GM23248 (cell line): ENCODE data around the gene ZNF483. TPM values are rescaled to one million over a fixed set of nuclear protein-coding genes. Genes with fewer than 3 reads are reported as not detected.

Source experiments
- DNase-seq: peaks from one replicate; pipeline ENCODE4 v3.0.0-alpha.2; 2015
- H2AFZ ChIP-seq: fragments of 200-600 bp; sonication (generic); 2 replicates; pipeline ENCODE4 v1.6.1; 2016; ENCODE audit warnings: antibody characterized with exemption
- H3F3A ChIP-seq: fragments of 200-600 bp; sonication (generic); 2 replicates; pipeline ENCODE4 v1.6.1; 2016; ENCODE audit warnings: mild to moderate bottlenecking, antibody characterized with exemption, mixed run types; ENCODE audit not compliant: insufficient read depth
- H3K27ac ChIP-seq: fragments of 200-600 bp; sonication (generic); 2 replicates; pipeline ENCODE4 v1.5.1; 2016; ENCODE audit warnings: mild to moderate bottlenecking
- H3K27me3 ChIP-seq: fragments of 200-600 bp; sonication (generic); replicated peaks from 2 replicates; pipeline ENCODE4 v1.6.1; 2016; ENCODE audit warnings: mild to moderate bottlenecking; ENCODE audit not compliant: insufficient read depth
- H3K36me3 ChIP-seq: fragments of 200-600 bp; sonication (generic); 2 replicates; pipeline ENCODE4 v1.6.1; 2016; ENCODE audit warnings: low read depth, mild to moderate bottlenecking
- H3K4me1 ChIP-seq: fragments of 200-600 bp; sonication (generic); 2 replicates; pipeline ENCODE4 v1.6.1; 2016; ENCODE audit warnings: mild to moderate bottlenecking; ENCODE audit not compliant: insufficient read depth
- H3K4me2 ChIP-seq: fragments of 200-600 bp; sonication (generic); one replicate; pipeline ENCODE4 v1.6.1; 2016; ENCODE audit warnings: mild to moderate bottlenecking; ENCODE audit not compliant: unreplicated experiment
- H3K4me3 ChIP-seq: fragments of 200-600 bp; sonication (generic); 2 replicates; pipeline ENCODE4 v1.5.1; 2016; ENCODE audit warnings: mild to moderate bottlenecking
- H3K79me2 ChIP-seq: fragments of 200-600 bp; sonication (generic); 2 replicates; pipeline ENCODE4 v1.6.1; 2016; ENCODE audit warnings: mild to moderate bottlenecking; ENCODE audit not compliant: insufficient read depth
- H3K9ac ChIP-seq: fragments of 200-600 bp; sonication (generic); 2 replicates; pipeline ENCODE4 v1.6.1; 2016; ENCODE audit warnings: mild to moderate bottlenecking
- H3K9me2 ChIP-seq: fragments of 200-600 bp; sonication (generic); 2 replicates; pipeline ENCODE4 v1.6.1; 2016; ENCODE audit warnings: mixed run types, mild to moderate bottlenecking, moderate library complexity; ENCODE audit not compliant: insufficient read depth
- H3K9me3 ChIP-seq: fragments of 200-600 bp; sonication (generic); one replicate; pipeline ENCODE4 v1.6.1; 2017; ENCODE audit warnings: low read depth
- H4K20me1 ChIP-seq: fragments of 200-600 bp; sonication (generic); 2 replicates; pipeline ENCODE4 v1.6.0; 2016; ENCODE audit not compliant: insufficient read depth
- EZH2 ChIP-seq: fragments of 200-600 bp; sonication (generic); IDR thresholded peaks from 2 replicates; pipeline ENCODE4 v1.6.1; 2018; ENCODE audit warnings: antibody characterized with exemption, mild to moderate bottlenecking; ENCODE audit not compliant: insufficient read depth, poor library complexity, severe bottlenecking
- EZH2phosphoT487 ChIP-seq: fragments of 200-600 bp; sonication (generic); IDR thresholded peaks from 2 replicates; pipeline ENCODE4 v1.6.1; 2018; ENCODE audit warnings: antibody characterized with exemption, moderate library complexity, mild to moderate bottlenecking, low read depth; ENCODE audit not compliant: insufficient read depth
- WGBS, 2 experiments: methylation state at CpG; one replicate each; pipeline ENCODE4 v1.1.6; 2015 to 2017; ENCODE audit warnings: low lambda C conversion rate in 2 of 2, low coverage in 1 of 2; ENCODE audit errors: missing lambda C conversion rate in 2 of 2; 5-methylcytosine and 5-hydroxymethylcytosine counted together
- in situ Hi-C: fragments of 300-500 bp; cut with MboI; formaldehyde crosslinking; loops from 2 replicates; pipeline ENCODE4 v1.15.0; 2020
- polyA plus RNA-seq: library from polyadenylated mRNA; unstranded; fragments of >200 nt; fragmentation: Nextera tagmentation; extraction: Ambion mirVana; gene quantifications from 2 replicates; pipeline ENCODE4 v1.2.1, GENCODE V29; 2016
- total RNA-seq: library from RNA; depleted of rRNA; stranded (reverse); fragments of >200 nt; shearing (Covaris generic); gene quantifications from 2 replicates; pipeline ENCODE4 v1.2.3, GENCODE V29; 2014

The ZNF483 gene
- total and polyA plus RNA-seq, 2 experiments from 2014 or later = 0.32 to 0.49 TPM

- Histone ChIP-seq H4K20me1 (no peaks in the 10 kb centered on the region), H3K9ac (no peak overlapping the region), H3K36me3 (peaks cover 75% of the 10 kb centered on the region), H3K27me3 (no peaks in the 10 kb centered on the region), H3K79me2 (no peaks in the 10 kb centered on the region), H3K27ac (no peak overlapping the region), H2AFZ (no peak overlapping the region), H3F3A (0 out of 2 replicates have a peak, but pooled peaks cover 8% of the 10 kb centered on the region), H3K4me1 (no peaks in the 10 kb centered on the region), H3K4me2 (no peak overlapping the region), H3K9me2 (no peaks in the 10 kb centered on the region), H3K9me3 (no peaks in the 10 kb centered on the region), H3K4me3 (no peak overlapping the region)
- TF ChIP-seq EZH2phosphoT487 (no peak), EZH2 (no peak)
- in situ Hi-C loops = no loop called here
- peak; percentile 50 for DNase-seq
- WGBS, 2 experiments = 28 to 33% methylated on average over 4 of the region's 4 CpGs
These were observed 48.1 kb downstream of the ZNF483 start for GRCh38 chr9:111572950-111573604.

GRCh38 chr9:111582888-111583287 is 57.9 kb downstream of the ZNF483 start:
- Histone ChIP-seq H3K4me1 (no peaks in the 10 kb centered on the region), H3K4me3 (no peak overlapping the region), H4K20me1 (no peaks in the 10 kb centered on the region), H3K36me3 (peaks cover 61% of the 10 kb centered on the region), H3K9me3 (no peaks in the 10 kb centered on the region), H3K4me2 (no peak overlapping the region), H3F3A (0 out of 2 replicates have a peak, but pooled peaks cover 9% of the 10 kb centered on the region), H2AFZ (no peak overlapping the region), H3K79me2 (no peaks in the 10 kb centered on the region), H3K9me2 (no peaks in the 10 kb centered on the region), H3K27me3 (no peaks in the 10 kb centered on the region), H3K27ac (no peak overlapping the region), H3K9ac (no peak overlapping the region)
- WGBS, 2 experiments = 64 to 67% methylated on average over 3 of the region's 3 CpGs
- peak; percentile 82 for DNase-seq
- TF ChIP-seq EZH2 (no peak), EZH2phosphoT487 (no peak)
- in situ Hi-C loops = no loop called here

DNA sequence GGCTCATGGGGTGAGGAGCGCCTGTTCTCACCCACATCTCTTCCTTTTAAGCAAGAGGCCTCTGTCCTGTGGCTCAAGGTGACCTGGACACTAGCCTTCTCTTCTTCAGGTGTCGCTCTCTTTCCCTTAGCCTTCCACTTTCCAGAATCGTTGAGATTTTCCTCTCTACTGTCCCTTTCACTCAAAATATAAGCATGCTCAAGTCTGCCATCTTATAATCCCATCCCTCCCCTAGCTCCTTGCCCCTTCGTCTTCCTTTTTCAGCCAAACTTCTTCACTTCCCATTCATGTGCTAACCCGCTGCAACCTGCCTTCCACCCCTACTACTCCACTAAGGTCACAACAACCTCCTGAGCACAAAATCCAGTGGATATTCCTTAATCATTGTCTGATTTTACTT is 61.4 kb downstream of the ZNF483 start:
- no peak for TF ChIP-seq EZH2phosphoT487
- no peak for TF ChIP-seq EZH2
- Histone ChIP-seq H3F3A (0 out of 2 replicates have a peak, but pooled peaks cover 9% of the 10 kb centered on the region), H4K20me1 (no peaks in the 10 kb centered on the region), H3K4me3 (no peak overlapping the region), H3K9me3 (no peaks in the 10 kb centered on the region), H2AFZ (no peak overlapping the region), H3K4me2 (no peak overlapping the region), H3K27ac (no peak overlapping the region), H3K36me3 (peaks cover 46% of the 10 kb centered on the region), H3K27me3 (no peaks in the 10 kb centered on the region), H3K79me2 (no peaks in the 10 kb centered on the region), H3K9ac (no peak overlapping the region), H3K9me2 (no peaks in the 10 kb centered on the region), H3K4me1 (no peaks in the 10 kb centered on the region)
- in situ Hi-C loops = no loop called here
- no peak for DNase-seq
- WGBS, 2 experiments = 99 to 100% methylated on average over 5 of the region's 5 CpGs

DNA sequence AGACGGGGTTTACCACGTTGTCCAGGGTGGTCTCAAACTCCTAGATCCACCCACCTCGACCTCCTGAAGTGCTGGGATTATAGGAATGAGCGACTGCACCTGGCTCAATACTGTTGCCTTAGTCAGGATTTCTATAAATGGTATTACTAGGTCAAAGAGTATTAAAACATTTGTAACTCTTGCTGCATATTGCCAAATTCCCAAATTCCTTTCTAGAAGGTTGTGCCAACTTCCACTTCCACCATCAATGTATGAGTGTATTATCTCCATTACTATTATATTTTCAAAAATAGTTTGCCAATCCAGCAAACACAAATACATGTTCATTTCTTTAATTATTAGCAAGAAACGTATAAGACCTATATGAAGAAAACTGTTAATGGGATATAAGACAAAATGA is 63.9 kb downstream of the ZNF483 start:
- H3F3A ChIP-seq = 0 out of 2 replicates have a peak, but pooled peaks cover 9% of the 10 kb centered on the region
- H3K4me2 ChIP-seq = no peak overlapping the region
- H4K20me1 ChIP-seq = no peaks in the 10 kb centered on the region
- in situ Hi-C loops = no loop called here
- H3K9ac ChIP-seq = no peak overlapping the region
- no peaks in the 10 kb centered on the region for H3K9me2 ChIP-seq
- no peak overlapping the region for H3K27ac ChIP-seq
- no peaks in the 10 kb centered on the region for H3K9me3 ChIP-seq
- no peaks in the 10 kb centered on the region for H3K27me3 ChIP-seq
- WGBS, 2 experiments = 98 to 99% methylated on average over 5 of the region's 5 CpGs
- H3K36me3 ChIP-seq = peaks cover 40% of the 10 kb centered on the region
- peak; percentile 34 for DNase-seq
- no peak for TF ChIP-seq EZH2phosphoT487
- TF ChIP-seq EZH2 = no peak
- no peak overlapping the region for H2AFZ ChIP-seq
- no peak overlapping the region for H3K4me3 ChIP-seq
- H3K4me1 ChIP-seq = no peaks in the 10 kb centered on the region
- H3K79me2 ChIP-seq = no peaks in the 10 kb centered on the region
